ENCODE results near the gene BCAS3. TPM values are rescaled to one million over a fixed set of nuclear protein-coding genes. Genes with fewer than 3 reads are reported as not detected.
"Not testable (repeated sequence)": the region's sequence is repeated elsewhere in the genome, so short reads cannot be mapped to it uniquely, and the experiment has no call there.

Gene BCAS3
- total RNA-seq, 2 donors from 2014 or later: 28.0 to 33.4 TPM

DNA sequence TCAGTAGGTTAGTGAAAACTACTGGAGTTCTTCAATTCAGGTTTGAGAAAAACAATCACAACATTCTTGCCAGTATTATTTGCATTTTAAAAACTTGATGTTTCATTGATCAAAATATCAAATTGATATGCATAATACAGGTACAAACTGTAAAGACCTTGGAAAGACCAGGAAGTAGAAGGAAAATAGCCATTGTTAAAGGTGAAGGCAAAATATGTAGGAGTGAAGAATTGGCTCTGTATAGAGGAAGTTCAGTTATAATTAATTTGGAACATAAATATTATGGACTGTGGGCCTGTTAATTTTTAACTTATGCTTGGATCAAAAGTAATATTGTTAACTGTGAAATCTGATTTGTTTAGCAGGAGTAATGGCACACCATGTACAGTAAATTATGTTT, 112.6 kb downstream of the BCAS3 start:
- no peak for DNase-seq
- Mint-ChIP-seq H3K4me3 (no peak overlapping the region), H3K9me3 (no peaks in the 10 kb centered on the region), H3K36me3 (ENCODE audit: insufficient read depth in 2 of 2) (no peaks in the 10 kb centered on the region), H3K27ac (no peak overlapping the region), H3K27me3 (ENCODE audit: low read depth) (no peaks in the 10 kb centered on the region), H3K4me1 (ENCODE audit: low read depth) (no peaks in the 10 kb centered on the region)
- ATAC-seq (replicated peaks in 1 of 2): no peak

DNA sequence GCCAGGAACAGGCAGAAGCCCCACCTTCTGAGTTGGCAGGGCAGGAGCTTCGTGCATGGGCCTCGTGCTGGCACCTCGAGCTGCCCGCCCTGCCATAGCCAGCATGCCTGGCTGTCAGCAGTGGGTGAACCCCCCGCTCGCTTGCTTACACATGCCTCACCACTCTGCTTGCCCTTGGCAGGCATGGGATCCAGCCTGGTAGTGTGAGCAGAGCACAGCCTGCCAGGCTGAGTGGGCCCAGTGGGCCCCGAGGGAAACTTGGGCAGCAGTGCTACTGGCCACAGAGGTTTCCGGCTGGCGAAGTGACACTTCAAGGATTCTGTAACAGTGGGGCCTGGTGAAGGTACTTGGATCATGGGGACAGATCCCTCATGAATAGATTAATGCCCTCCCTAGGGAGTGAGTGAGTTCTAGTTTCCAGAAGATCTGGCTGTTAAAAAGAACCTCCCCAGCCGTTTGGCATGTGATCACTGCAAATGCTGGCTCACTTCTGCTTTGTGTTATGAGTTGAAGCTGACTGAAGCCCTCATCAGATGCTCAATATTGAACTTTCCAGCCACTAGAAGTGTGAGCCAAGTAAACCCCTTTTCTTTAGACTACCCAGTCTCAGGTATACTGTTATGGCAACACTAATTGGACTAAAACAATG, 114.7 kb downstream of the BCAS3 start:
- H3K27ac Mint-ChIP-seq: no peak overlapping the region
- ATAC-seq (replicated peaks in 1 of 2) (no peak), DNase-seq (no peak)
- H3K4me1 Mint-ChIP-seq (ENCODE audit: low read depth): no peaks in the 10 kb centered on the region
- no peaks in the 10 kb centered on the region for H3K27me3 Mint-ChIP-seq (ENCODE audit: low read depth)
- no peaks in the 10 kb centered on the region for H3K9me3 Mint-ChIP-seq
- H3K4me3 Mint-ChIP-seq: no peak overlapping the region
- no peaks in the 10 kb centered on the region for H3K36me3 Mint-ChIP-seq (ENCODE audit: insufficient read depth in 2 of 2)

DNA sequence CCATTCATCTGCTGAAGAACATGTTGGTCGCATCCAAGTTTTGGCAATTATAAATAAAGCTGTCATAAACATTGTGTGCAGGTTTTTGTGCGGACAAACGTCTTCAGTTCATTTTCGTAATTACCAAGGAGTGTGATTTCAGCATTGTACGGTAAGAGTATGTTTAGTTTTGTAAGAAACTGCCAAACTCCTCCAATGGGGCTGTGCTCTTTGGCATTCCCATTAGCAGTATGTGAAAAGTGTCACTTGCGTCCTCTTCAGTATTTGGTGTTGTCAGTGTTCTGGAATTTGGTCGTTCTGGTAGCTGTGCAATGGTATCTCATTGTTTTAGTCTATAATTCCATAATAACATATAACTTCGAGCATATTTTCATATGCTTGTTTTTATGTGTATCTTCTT, 120.9 kb downstream of the BCAS3 start:
- DNase-seq: no peak
- Mint-ChIP-seq H3K9me3 (no peaks in the 10 kb centered on the region), H3K36me3 (ENCODE audit: insufficient read depth in 2 of 2) (no peaks in the 10 kb centered on the region), H3K4me3 (no peak overlapping the region), H3K27me3 (ENCODE audit: low read depth) (no peaks in the 10 kb centered on the region), H3K4me1 (ENCODE audit: low read depth) (no peaks in the 10 kb centered on the region), H3K27ac (no peak overlapping the region)
- ATAC-seq (replicated peaks in 1 of 2): no peak

- no peaks in the 10 kb centered on the region for H3K27me3 Mint-ChIP-seq (ENCODE audit: low read depth)
- ATAC-seq (replicated peaks in 1 of 2): no peak
- H3K27ac Mint-ChIP-seq: peak overlapping the region; percentile 8
- no peak for DNase-seq
- no peaks in the 10 kb centered on the region for H3K4me1 Mint-ChIP-seq (ENCODE audit: low read depth)
- no peaks in the 10 kb centered on the region for H3K36me3 Mint-ChIP-seq (ENCODE audit: insufficient read depth in 2 of 2)
- H3K9me3 Mint-ChIP-seq: no peaks in the 10 kb centered on the region
- no peak overlapping the region for H3K4me3 Mint-ChIP-seq
Measured at GRCh38 chr17:60802377-60802776, 124.7 kb downstream of the BCAS3 start.

- Mint-ChIP-seq H3K9me3 (no peaks in the 10 kb centered on the region), H3K36me3 (ENCODE audit: insufficient read depth in 2 of 2) (no peaks in the 10 kb centered on the region), H3K27ac (no peak overlapping the region), H3K4me1 (ENCODE audit: low read depth) (no peaks in the 10 kb centered on the region), H3K27me3 (ENCODE audit: low read depth) (no peaks in the 10 kb centered on the region), H3K4me3 (no peak overlapping the region)
- DNase-seq (no peak), ATAC-seq (replicated peaks in 1 of 2) (no peak)
Measured at GRCh38 chr17:60803059-60803458, 125.4 kb downstream of the BCAS3 start.

DNA sequence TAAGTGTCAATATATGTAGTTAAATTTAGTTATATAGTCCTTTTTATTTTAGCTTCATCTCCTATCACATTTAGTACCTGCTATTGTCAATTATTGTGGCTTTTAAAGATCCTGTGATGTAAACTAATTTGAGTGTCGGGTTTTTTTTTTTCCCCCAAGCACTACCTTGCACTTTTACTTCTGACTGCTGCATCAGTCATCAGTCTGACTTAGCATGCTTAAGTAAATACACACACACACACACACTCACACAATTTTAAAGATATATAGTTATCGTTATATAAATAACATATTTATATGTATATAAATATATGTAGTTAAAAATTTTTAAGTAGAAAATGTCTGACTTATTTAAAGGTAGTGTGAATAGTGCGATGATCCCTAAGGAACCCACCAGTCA, 127.2 kb downstream of the BCAS3 start:
- Mint-ChIP-seq H3K9me3 (no peaks in the 10 kb centered on the region), H3K36me3 (ENCODE audit: insufficient read depth in 2 of 2) (no peaks in the 10 kb centered on the region), H3K27me3 (ENCODE audit: low read depth) (no peaks in the 10 kb centered on the region), H3K4me1 (ENCODE audit: low read depth) (no peaks in the 10 kb centered on the region), H3K27ac (no peak overlapping the region), H3K4me3 (no peak overlapping the region)
- DNase-seq: no peak
- no peak for ATAC-seq (replicated peaks in 1 of 2)

DNA sequence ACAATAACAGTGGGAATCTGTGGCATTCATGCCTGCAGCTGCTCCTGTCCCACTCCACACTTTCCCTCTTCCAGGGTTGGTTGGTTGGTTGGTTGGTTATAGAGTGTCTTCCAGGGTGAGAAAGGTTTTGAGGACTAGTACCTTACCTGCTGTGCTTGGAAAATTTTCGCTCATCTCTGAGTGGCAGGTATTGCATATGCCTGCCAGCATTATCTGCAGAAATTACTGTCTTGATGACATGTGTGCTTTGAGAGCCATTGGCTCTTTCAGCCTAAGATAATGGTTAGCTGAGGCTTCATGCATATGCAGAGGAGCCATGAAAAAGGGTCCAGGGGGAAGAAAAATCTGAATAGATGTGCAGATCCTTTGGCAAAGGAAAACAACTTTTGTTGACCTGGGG, 131.8 kb downstream of the BCAS3 start:
- Mint-ChIP-seq H3K27ac (no peak overlapping the region), H3K9me3 (peaks cover 7% of the 10 kb centered on the region in 2 donors), H3K4me3 (no peak overlapping the region), H3K36me3 (ENCODE audit: insufficient read depth in 2 of 2) (peaks cover 2 to 5% of the 10 kb centered on the region in 2 donors), H3K4me1 (ENCODE audit: low read depth) (no peaks in the 10 kb centered on the region), H3K27me3 (ENCODE audit: low read depth) (no peaks in the 10 kb centered on the region)
- ATAC-seq (replicated peaks in 1 of 2) (no peak), DNase-seq (no peak)

DNA sequence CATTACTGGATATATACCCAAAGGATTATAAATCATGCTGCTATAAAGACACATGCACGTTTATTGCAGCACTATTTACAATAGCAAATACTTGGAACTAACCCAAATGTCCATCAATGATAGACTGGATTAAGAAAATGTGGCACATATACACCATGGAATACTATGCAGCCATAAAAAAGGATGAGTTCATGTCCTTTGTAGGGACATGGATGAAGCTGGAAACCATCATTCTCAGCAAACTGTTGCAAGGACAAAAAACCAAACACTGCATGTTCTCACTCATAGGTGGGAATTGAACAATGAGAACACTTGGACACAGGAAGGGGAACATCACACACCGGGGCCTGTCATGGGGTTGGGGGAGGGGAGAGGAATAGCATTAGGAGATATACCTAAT, 137.3 kb downstream of the BCAS3 start:
- not testable (repeated sequence) for H3K27me3 Mint-ChIP-seq (ENCODE audit: low read depth); H3K36me3 Mint-ChIP-seq (ENCODE audit: insufficient read depth in 2 of 2); H3K27ac Mint-ChIP-seq; DNase-seq; H3K4me1 Mint-ChIP-seq (ENCODE audit: low read depth); H3K9me3 Mint-ChIP-seq; H3K4me3 Mint-ChIP-seq; ATAC-seq (replicated peaks in 1 of 2)

DNA sequence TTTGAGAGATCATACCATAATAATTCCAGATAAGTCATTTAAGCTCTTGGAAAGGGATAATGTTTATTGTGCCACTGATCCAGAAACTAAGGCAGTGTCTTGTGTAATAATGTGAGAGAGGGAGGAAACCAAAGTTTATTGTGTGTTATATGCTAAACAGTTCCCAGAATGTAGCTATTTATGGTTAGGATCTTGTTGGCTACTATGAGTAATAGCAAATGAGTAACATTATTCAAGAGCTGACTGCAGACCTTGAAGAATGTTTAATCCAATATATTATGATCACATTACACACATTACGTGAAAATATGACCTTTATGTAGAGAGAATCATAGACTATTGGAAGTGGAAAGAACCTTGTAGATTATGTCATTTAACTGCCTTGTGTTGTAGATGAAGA, 139.5 kb downstream of the BCAS3 start:
- Mint-ChIP-seq H3K4me1 (ENCODE audit: low read depth) (peaks cover 6% of the 10 kb centered on the region), H3K4me3 (no peak overlapping the region), H3K9me3 (peaks cover 7 to 9% of the 10 kb centered on the region in 2 donors), H3K27me3 (ENCODE audit: low read depth) (no peaks in the 10 kb centered on the region), H3K27ac (no peak overlapping the region), H3K36me3 (ENCODE audit: insufficient read depth in 2 of 2) (peaks cover 1% of the 10 kb centered on the region in 2 donors)
- ATAC-seq (replicated peaks in 1 of 2) (no peak), DNase-seq (no peak)

DNA sequence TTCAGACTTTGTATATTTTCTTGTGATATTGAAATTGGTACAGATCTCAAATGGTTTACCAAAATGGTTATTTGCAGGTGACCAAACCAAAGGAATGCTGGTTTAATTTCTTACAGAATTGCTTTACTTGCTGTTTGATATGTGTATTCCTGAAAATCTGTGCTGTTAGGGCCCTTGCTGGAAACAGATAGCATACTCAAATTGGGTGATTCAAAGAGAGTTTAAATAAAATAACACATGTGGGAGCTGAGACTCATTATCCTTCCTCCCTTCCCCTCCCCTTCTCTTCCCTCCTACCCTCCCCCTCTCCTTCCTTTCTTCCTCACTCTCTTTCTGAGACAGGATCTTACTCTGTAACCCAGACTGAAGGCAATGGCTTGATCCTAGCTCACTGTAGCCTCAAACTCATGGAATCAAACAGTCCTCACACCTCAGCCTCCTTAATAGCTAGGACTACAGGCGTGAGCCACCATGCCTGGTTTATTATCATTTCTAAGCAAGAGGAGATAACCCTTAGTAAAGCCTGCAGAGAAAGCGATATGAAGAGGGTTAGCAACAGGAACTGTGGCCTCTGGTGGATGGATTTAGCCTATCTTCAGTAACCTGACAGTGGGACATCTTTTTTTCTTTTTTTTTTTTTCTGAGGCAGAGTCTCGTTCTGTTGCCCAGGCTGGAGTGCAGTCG, 141.9 kb downstream of the BCAS3 start:
- Mint-ChIP-seq H3K36me3 (ENCODE audit: insufficient read depth in 2 of 2) (no peaks in the 10 kb centered on the region), H3K4me1 (ENCODE audit: low read depth) (peaks cover 6% of the 10 kb centered on the region), H3K9me3 (peaks cover 0 to 2% of the 10 kb centered on the region in 2 donors), H3K4me3 (no peak overlapping the region), H3K27me3 (ENCODE audit: low read depth) (no peaks in the 10 kb centered on the region), H3K27ac (no peak overlapping the region)
- ATAC-seq (replicated peaks in 1 of 2) (no peak), DNase-seq (no peak)

GRCh38 chr17:60823515-60823914, 145.9 kb downstream of the BCAS3 start:
- no peaks in the 10 kb centered on the region for H3K4me1 Mint-ChIP-seq (ENCODE audit: low read depth)

DNA sequence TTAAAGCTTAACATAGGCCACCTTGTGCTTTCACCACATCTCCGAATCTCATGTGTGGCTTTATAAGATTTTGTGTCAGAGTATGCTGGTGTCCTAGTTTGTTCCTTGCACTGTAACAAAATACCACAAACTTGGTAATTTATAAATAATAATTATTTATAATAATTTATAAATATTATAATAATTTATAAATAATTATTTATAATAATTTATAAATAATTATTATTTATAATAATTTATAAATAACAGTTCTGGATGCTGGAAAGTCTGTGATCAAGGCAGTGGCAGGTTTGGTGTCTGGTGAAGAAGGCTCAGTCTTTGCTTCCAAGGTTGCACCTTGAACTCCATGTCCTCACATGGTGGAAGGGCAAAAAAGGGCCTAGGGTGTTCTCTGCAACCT, 147.7 kb downstream of the BCAS3 start:
- H3K4me3 Mint-ChIP-seq: no peak overlapping the region
- H3K9me3 Mint-ChIP-seq: no peaks in the 10 kb centered on the region
- ATAC-seq (replicated peaks in 1 of 2) (no peak), DNase-seq (no peak)
- H3K27me3 Mint-ChIP-seq (ENCODE audit: low read depth): no peaks in the 10 kb centered on the region
- no peak overlapping the region for H3K27ac Mint-ChIP-seq
- H3K36me3 Mint-ChIP-seq (ENCODE audit: insufficient read depth in 2 of 2): no peaks in the 10 kb centered on the region
- H3K4me1 Mint-ChIP-seq (ENCODE audit: low read depth): no peaks in the 10 kb centered on the region

More at GRCh38 chr17:60823515-60823914, 145.9 kb downstream of the BCAS3 start:
- Mint-ChIP-seq H3K4me3 (no peak overlapping the region), H3K27ac (no peak overlapping the region), H3K36me3 (ENCODE audit: insufficient read depth in 2 of 2) (no peaks in the 10 kb centered on the region), H3K9me3 (no peaks in the 10 kb centered on the region), H3K27me3 (ENCODE audit: low read depth) (no peaks in the 10 kb centered on the region)
- ATAC-seq (replicated peaks in 1 of 2) (no peak), DNase-seq (no peak)

DNA sequence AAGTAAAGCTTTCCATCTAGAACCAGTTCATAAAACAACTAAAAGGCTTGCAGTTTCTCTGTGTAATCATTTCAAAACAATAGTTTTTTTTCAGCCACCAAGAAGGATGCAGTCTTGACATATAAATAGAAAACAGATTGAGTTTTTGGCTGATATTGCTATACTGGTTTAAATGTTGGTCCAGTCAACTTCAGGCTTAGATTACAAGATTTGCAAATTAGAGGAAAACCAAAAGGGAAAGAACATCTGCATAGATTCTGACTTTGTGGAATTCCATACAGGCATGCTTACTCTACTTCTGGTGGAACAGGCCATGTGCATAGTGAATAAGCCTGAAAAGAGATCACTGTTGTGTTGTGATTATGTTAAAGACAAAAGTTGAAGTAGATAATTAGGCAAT, 150.3 kb downstream of the BCAS3 start:
- H3K27me3 Mint-ChIP-seq (ENCODE audit: low read depth): no peaks in the 10 kb centered on the region
- no peak overlapping the region for H3K4me3 Mint-ChIP-seq
- no peaks in the 10 kb centered on the region for H3K4me1 Mint-ChIP-seq (ENCODE audit: low read depth)
- no peak for ATAC-seq (replicated peaks in 1 of 2)
- no peak for DNase-seq
- H3K9me3 Mint-ChIP-seq: no peaks in the 10 kb centered on the region
- no peaks in the 10 kb centered on the region for H3K36me3 Mint-ChIP-seq (ENCODE audit: insufficient read depth in 2 of 2)
- H3K27ac Mint-ChIP-seq: no peak overlapping the region

- Mint-ChIP-seq H3K4me1 (ENCODE audit: low read depth) (no peaks in the 10 kb centered on the region), H3K9me3 (no peaks in the 10 kb centered on the region), H3K36me3 (ENCODE audit: insufficient read depth in 2 of 2) (no peaks in the 10 kb centered on the region), H3K4me3 (no peak overlapping the region), H3K27me3 (ENCODE audit: low read depth) (no peaks in the 10 kb centered on the region), H3K27ac (no peak overlapping the region)
- ATAC-seq (replicated peaks in 1 of 2) (no peak), DNase-seq (no peak)
Measured at GRCh38 chr17:60832151-60832585, 154.5 kb downstream of the BCAS3 start.

Data from activated T-cell treated with anti-CD3 and anti-CD28 coated beads, Interleukin-2, amount 50 U/mL, for 72 hours (primary cell).